ENCODE results near the gene BTBD9. TPM values are rescaled to one million over a fixed set of nuclear protein-coding genes. Genes with fewer than 3 reads are reported as not detected.
"Not testable (repeated sequence)": the region's sequence is repeated elsewhere in the genome, so short reads cannot be mapped to it uniquely, and the experiment has no call there.

BTBD9 gene
- polyA plus RNA-seq, 1 donor from 2014 or later = 15.2 TPM

GRCh38 chr6:38634518-38634917, 5.2 kb downstream of the BTBD9 start:
- Mint-ChIP-seq H3K4me3 (no peak overlapping the region), H3K9me3 (peaks cover 0 to 4% (median 0%) of the 10 kb centered on the region in 3 donors), H3K36me3 (no peaks in the 10 kb centered on the region), H3K4me1 (peaks cover 15 to 25% (median 22%) of the 10 kb centered on the region in 3 donors), H3K27me3 (no peaks in the 10 kb centered on the region), H3K27ac (no peak overlapping the region)

DNA sequence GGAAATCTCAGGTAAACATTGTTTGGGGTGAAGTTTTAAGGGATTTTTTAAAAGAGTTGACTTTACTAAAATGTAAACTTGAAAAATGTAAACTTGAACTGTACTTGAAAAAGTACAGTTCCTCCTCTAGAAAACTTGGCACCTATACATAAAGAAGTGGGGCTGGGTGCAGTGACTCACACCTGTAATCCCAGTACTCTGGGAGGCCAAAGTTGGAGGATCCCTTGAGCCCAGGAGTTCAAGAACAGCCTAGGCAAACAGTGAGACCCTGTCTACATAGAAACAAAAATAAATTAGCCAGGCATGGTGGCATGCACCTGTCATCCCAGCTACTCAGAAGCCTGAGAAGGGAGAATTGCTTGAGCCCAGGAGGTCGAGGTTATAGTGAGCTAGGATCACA, 7.2 kb downstream of the BTBD9 start:
- Mint-ChIP-seq H3K4me3 (no peak overlapping the region), H3K27me3 (no peaks in the 10 kb centered on the region), H3K36me3 (no peaks in the 10 kb centered on the region), H3K9me3 (peaks cover 0 to 4% (median 0%) of the 10 kb centered on the region in 3 donors), H3K4me1 (peaks cover 13 to 19% (median 15%) of the 10 kb centered on the region in 3 donors), H3K27ac (no peak overlapping the region)

DNA sequence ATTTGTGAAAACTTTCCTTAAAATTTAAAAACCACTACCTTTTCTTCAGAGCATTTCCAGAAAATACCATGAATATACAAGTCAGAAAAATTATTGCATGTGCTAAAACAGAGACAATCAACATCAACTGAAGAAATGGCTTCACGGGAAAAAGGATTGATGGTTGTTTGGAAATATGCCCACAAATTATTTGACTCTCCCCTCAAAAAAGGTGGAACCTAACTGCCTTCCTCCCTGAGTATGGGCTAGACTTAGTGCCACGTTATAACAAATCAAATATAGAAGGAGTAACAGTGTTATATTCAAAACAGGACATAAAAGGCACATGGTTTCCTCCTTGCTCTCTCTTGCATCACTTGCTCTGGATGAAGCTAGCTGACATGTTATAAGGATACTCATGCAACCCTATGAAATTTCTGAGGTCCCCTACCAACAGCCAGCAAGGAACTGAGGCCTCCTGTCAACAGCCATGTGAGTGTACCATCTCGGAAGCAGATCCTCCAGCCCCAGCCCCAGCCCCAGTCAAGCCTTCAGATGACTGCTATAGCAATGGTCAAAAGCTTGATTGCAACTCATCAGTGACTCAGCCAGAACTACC, 8.4 kb downstream of the BTBD9 start:
- Mint-ChIP-seq H3K9me3 (peaks cover 0 to 4% (median 0%) of the 10 kb centered on the region in 3 donors), H3K27ac (no peak overlapping the region), H3K4me3 (no peak overlapping the region), H3K27me3 (no peaks in the 10 kb centered on the region), H3K36me3 (peaks cover 1% of the 10 kb centered on the region), H3K4me1 (peaks cover 8 to 13% (median 9%) of the 10 kb centered on the region in 3 donors)

DNA sequence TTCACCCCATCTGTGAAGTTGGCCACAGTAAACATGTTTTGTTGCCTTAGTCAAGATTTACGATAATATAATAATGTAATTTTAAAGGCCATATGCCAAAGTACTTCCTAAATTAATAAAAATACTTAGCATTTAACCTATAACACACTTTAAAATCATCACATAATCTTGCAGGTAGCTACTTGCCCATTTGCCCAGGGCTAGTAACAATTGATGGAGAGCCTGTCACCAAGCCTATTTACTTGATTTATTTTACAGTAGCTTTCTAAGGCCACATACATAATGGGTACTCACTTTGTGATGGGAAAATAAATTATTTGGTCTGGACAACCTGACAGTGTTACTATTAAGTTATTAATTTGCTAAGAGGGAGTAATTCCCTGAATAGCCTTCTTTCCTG, 14.5 kb downstream of the BTBD9 start:
- peaks cover 3 to 15% (median 6%) of the 10 kb centered on the region in 3 donors for H3K4me1 Mint-ChIP-seq
- H3K27me3 Mint-ChIP-seq = no peaks in the 10 kb centered on the region
- H3K27ac Mint-ChIP-seq = no peak overlapping the region
- no peaks in the 10 kb centered on the region for H3K9me3 Mint-ChIP-seq
- H3K36me3 Mint-ChIP-seq = peaks cover 2% of the 10 kb centered on the region
- H3K4me3 Mint-ChIP-seq = no peak overlapping the region

GRCh38 chr6:38619342-38619741, 20.4 kb downstream of the BTBD9 start:
- not testable (repeated sequence) for H3K27ac Mint-ChIP-seq, H3K27me3 Mint-ChIP-seq, H3K4me1 Mint-ChIP-seq, H3K4me3 Mint-ChIP-seq, H3K36me3 Mint-ChIP-seq, H3K9me3 Mint-ChIP-seq

DNA sequence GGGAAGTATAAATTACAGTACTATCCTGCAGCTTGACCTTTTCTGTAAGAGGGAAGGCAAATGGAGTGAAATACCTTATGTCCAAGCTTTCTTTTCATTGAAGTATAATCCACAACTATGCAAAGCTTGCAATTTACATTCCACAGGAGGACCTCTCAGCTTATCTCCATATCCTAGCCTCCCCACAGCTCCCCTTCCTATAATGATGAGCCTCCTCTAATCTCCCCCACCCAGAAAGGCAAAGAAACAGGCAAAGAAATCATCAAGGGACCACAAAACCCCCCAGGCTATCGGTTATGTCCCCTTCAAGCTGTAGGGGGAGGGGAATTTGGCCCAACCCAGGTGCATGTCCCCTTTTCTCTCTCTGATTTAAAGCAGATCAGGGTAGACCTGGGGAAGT, 21.4 kb downstream of the BTBD9 start:
- not testable (repeated sequence) for H3K4me3 Mint-ChIP-seq, H3K27ac Mint-ChIP-seq, H3K27me3 Mint-ChIP-seq, H3K36me3 Mint-ChIP-seq, H3K9me3 Mint-ChIP-seq, H3K4me1 Mint-ChIP-seq

GRCh38 chr6:38617856-38618255, 21.9 kb downstream of the BTBD9 start:
- H3K4me3 Mint-ChIP-seq = no peak overlapping the region
- no peaks in the 10 kb centered on the region for H3K36me3 Mint-ChIP-seq
- H3K9me3 Mint-ChIP-seq = no peaks in the 10 kb centered on the region
- H3K27ac Mint-ChIP-seq = no peak overlapping the region
- peaks cover 0 to 3% (median 0%) of the 10 kb centered on the region in 3 donors for H3K4me1 Mint-ChIP-seq
- H3K27me3 Mint-ChIP-seq = no peaks in the 10 kb centered on the region

DNA sequence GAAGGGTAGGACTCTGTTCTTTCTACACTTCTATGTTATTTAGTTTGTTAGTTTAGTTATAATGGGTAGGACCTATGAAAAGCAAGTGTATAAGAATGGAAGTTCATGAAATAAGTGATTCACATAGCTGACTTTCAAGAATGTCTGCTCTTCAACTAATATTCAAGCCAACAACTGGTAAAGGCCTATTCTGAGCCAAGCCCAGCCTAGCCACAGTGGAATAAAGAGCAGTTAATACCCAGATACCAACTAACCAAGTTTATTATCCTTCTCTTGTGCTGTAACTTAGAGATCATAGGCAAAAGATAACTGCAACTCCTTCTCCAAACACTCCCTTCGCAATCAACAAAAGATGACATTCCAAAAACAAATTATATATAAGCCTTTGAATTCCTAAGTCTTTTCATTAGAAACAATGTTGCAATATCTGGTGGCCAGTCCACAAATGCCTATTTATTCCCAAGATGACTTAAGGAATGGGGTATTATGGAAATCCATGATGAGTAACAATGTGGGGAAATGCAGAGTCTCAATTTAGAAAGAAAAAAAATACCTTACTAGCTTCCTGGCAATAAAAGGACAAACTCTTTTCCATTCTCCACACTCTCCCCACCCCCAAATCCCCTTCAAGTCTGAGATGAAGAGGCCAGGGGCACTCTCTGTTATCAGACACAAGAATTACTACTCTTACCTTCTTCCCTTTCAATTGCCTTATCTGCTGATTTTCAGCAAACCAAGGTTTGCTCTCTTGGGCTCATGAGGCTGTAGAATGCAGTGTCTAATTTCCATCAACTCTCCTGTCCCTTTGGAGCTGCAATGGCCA, 27.4 kb downstream of the BTBD9 start:
- H3K9me3 Mint-ChIP-seq = no peaks in the 10 kb centered on the region
- no peak overlapping the region for H3K27ac Mint-ChIP-seq
- H3K4me3 Mint-ChIP-seq = no peak overlapping the region
- peaks cover 4% of the 10 kb centered on the region for H3K36me3 Mint-ChIP-seq
- H3K27me3 Mint-ChIP-seq = no peaks in the 10 kb centered on the region
- H3K4me1 Mint-ChIP-seq = peaks cover 12 to 23% (median 13%) of the 10 kb centered on the region in 3 donors

DNA sequence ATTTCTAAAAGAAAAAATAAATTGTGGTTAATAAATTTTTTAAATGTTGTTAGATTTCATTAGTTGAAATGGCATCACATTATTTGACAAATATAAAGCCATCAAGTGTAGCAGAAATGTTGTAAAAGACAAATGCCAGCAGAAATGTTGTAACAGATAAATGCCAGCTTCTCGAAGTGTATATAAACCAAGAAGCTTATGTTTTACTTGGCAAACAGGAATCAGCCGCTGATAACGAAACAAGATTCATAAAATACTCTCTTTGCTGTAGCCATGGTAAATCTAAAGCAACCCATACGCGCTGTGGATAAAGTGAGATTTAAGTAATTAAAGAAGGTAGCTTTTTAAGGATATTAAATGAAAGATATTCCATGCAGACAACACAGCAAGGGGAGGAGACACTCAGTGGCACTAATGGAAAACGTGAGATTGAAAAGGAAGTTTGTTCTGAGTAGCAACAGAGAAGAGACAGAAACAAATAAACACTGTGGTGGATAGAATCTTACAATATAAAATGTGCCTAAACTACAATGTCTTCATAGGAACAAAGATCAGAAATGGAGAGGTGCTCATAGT, 29.6 kb downstream of the BTBD9 start:
- no peaks in the 10 kb centered on the region for H3K9me3 Mint-ChIP-seq
- peaks cover 12 to 24% (median 13%) of the 10 kb centered on the region in 3 donors for H3K4me1 Mint-ChIP-seq

DNA sequence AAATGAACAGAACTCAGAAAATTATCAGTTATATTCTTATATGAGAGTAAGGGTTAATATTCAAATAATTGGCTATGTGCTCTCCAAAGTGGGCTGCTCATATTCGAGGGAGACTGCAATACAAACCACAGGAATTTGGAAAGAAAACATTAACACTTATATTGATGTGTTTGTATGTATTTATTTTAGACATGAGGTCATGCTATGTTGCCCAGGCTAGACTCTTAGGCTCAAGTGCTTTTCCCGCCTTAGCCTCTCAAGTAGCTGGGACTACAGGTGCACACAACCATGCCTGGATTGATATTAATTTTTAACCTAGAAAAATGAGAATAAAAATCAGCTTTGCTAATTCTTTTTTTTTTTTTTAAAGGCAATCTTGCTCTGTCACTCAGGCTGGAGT, 35.0 kb downstream of the BTBD9 start:
- no peak overlapping the region for H3K27ac Mint-ChIP-seq
- H3K9me3 Mint-ChIP-seq = no peaks in the 10 kb centered on the region
- H3K27me3 Mint-ChIP-seq = no peaks in the 10 kb centered on the region
- no peak overlapping the region for H3K4me3 Mint-ChIP-seq
- peaks cover 14 to 26% (median 15%) of the 10 kb centered on the region in 3 donors for H3K4me1 Mint-ChIP-seq
- H3K36me3 Mint-ChIP-seq = peaks cover 12% of the 10 kb centered on the region

More for the DNA sequence above, 29.6 kb downstream of the BTBD9 start:
- no peak overlapping the region for H3K27ac Mint-ChIP-seq
- H3K36me3 Mint-ChIP-seq = peaks cover 4% of the 10 kb centered on the region
- no peak overlapping the region for H3K4me3 Mint-ChIP-seq
- H3K27me3 Mint-ChIP-seq = no peaks in the 10 kb centered on the region

- Mint-ChIP-seq H3K36me3 (peaks cover 14% of the 10 kb centered on the region), H3K9me3 (no peaks in the 10 kb centered on the region), H3K4me1 (peaks cover 10 to 19% (median 12%) of the 10 kb centered on the region in 3 donors), H3K27ac (no peak overlapping the region), H3K4me3 (no peak overlapping the region), H3K27me3 (no peaks in the 10 kb centered on the region)
Observed at GRCh38 chr6:38603966-38604365, 35.8 kb downstream of the BTBD9 start.

GRCh38 chr6:38603496-38603895, 36.2 kb downstream of the BTBD9 start:
- Mint-ChIP-seq H3K36me3 (peaks cover 16% of the 10 kb centered on the region), H3K9me3 (no peaks in the 10 kb centered on the region), H3K4me3 (no peak overlapping the region), H3K27me3 (no peaks in the 10 kb centered on the region), H3K4me1 (peaks cover 6 to 19% (median 12%) of the 10 kb centered on the region in 3 donors), H3K27ac (no peak overlapping the region)

DNA sequence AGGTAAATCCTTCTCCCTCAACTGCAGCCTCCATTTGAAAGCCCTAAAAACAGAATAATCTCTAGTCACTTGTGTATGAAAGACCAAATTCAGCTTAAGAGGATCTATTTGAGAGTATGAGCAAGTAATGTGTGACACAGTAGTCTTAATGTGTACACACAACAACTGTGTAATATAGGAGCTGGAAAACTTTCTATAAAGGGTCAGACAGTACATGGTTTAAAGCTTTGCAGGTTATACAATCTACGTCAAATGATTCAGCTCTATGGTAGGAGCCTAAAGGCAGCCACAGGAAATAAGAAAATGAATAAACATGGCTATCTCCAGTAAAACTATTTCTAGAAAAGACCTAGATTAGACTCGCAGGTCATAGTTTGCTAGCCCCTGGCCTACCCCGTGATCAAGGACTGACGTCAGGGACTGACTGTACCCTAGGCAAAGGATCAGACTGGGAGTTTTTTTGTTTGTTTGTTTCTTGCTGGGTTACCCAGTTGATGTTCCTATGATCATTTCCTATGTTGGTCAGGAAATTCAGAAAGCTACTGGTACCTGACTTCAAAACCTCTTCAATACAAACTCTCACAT, 39.7 kb downstream of the BTBD9 start:
- Mint-ChIP-seq H3K9me3 (no peaks in the 10 kb centered on the region), H3K27ac (no peak overlapping the region)

DNA sequence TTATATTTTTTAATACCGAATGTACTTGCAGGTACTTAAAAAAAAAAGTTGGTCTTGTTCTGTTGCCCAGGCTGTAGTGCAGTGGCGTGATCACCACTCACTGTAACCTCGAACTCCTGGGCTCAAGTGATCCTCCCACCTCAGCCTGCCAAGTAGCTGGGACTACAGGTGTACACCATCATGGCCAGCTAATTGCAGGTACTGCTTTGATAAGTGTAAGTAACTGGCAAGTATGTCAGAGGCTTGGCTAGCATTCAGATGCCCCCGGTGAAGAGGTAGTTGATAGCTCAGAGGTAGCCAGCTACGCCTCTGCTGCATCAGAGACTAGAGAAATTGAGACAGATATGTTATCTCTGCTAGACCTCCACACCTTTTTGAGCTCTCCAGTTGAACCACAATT, 40.5 kb downstream of the BTBD9 start:
- no peaks in the 10 kb centered on the region for H3K9me3 Mint-ChIP-seq
- H3K27ac Mint-ChIP-seq = no peak overlapping the region
- H3K4me3 Mint-ChIP-seq = no peak overlapping the region
- H3K36me3 Mint-ChIP-seq = peaks cover 21% of the 10 kb centered on the region
- H3K27me3 Mint-ChIP-seq = no peaks in the 10 kb centered on the region
- peaks cover 3 to 9% (median 7%) of the 10 kb centered on the region in 3 donors for H3K4me1 Mint-ChIP-seq

More for the DNA sequence above, 39.7 kb downstream of the BTBD9 start:
- H3K36me3 Mint-ChIP-seq = peaks cover 23% of the 10 kb centered on the region
- peaks cover 3 to 9% (median 7%) of the 10 kb centered on the region in 3 donors for H3K4me1 Mint-ChIP-seq
- H3K27me3 Mint-ChIP-seq = no peaks in the 10 kb centered on the region
- no peak overlapping the region for H3K4me3 Mint-ChIP-seq

DNA sequence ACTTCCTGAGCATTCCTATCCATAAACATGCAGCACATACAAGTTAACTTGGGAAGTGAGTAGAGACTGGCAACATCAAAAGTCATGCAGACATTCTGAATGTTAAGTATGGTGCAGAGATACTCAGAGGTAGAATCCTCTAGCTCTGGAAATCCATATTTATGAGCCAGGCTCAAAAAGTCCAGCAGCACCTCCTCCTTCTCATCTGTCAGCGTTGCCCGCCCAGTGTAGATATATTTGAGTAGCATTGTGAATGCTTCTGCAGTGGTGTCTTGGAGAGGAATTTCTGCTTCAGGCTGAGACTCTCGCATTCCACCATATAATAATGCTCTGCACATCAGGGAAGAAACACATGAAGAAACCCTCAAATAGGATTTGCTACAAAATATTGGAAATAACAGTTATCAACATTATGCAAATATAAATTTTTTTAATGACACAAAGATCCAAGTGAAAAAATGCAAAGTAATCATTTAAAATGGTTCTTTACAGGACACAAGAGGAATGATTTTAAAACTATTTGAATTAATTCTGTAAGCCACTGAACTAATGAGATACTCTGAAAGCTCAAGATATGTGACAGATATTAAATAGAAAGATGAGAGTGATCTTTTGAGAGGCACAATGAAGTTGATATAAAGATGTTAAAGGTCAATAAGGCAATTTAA, 45.6 kb downstream of the BTBD9 start:
- no peak overlapping the region for H3K27ac Mint-ChIP-seq
- no peaks in the 10 kb centered on the region for H3K9me3 Mint-ChIP-seq
- H3K36me3 Mint-ChIP-seq = peaks cover 17% of the 10 kb centered on the region

More for the DNA sequence above, 45.6 kb downstream of the BTBD9 start:
- Mint-ChIP-seq H3K4me1 (no peaks in the 10 kb centered on the region), H3K27me3 (no peaks in the 10 kb centered on the region), H3K4me3 (no peak overlapping the region)

All from IgD-negative memory B cell (primary cell).